OCI-LY3 (cell line): ENCODE measurements around the gene RGMA.

Source experiments
- CTCF ChIP-seq: fragments of 200-600, 300-600 bp; sonication (generic); IDR thresholded peaks from 2 replicates; pipeline ENCODE4 v1.5.1; 2014; ENCODE audit warnings: antibody characterized with exemption, low read length, low read depth
- EZH2phosphoT487 ChIP-seq: fragments of 200-600 bp; shearing (Covaris generic); IDR thresholded peaks from 2 replicates; pipeline ENCODE4 v1.6.1; 2018; ENCODE audit warnings: antibody characterized with exemption, mixed run types, low read depth

GRCh38 chr15:92989470-92989869 lies 99.5 kb downstream of the RGMA start:
- TF ChIP-seq CTCF (no peak), EZH2phosphoT487 (no peak)
